Small intestine (tissue), 7 donors: ENCODE measurements around the gene RDH13. TPM values are rescaled to one million over a fixed set of nuclear protein-coding genes. Genes with fewer than 3 reads are reported as not detected.

Experiments
- DNase-seq, 2 donors: peaks; one replicate each; pipeline versions ENCODE4 v3.0.0 to v3.0.0-alpha.2; 2013
- FAIRE-seq: peaks from 2 replicates; lab custom pipeline; 2012; peaks lifted over from hg19 to GRCh38; lab: Jason Lieb, UNC
- H3K27ac ChIP-seq, 3 donors: one replicate each; pipeline ENCODE4 v1.5.1; 2013; ENCODE audit warnings: low read length in 2 of 3, mild to moderate bottlenecking in 2 of 3, control low read depth in 1 of 3, inconsistent platforms in 1 of 3, low read depth in 1 of 3, moderate library complexity in 1 of 3
- H3K27me3 ChIP-seq, 3 donors: one replicate each; pipeline ENCODE4 v1.6.1; 2013; ENCODE audit warnings: low read length in 3 of 3, inconsistent platforms in 1 of 3; ENCODE audit not compliant: control insufficient read depth in 3 of 3, insufficient read depth in 3 of 3
- H3K36me3 ChIP-seq, 3 donors: one replicate each; pipeline ENCODE4 v1.6.1; 2013; ENCODE audit warnings: low read length in 3 of 3, inconsistent platforms in 1 of 3, low read depth in 1 of 3, mild to moderate bottlenecking in 1 of 3, moderate library complexity in 1 of 3; ENCODE audit not compliant: control insufficient read depth in 3 of 3, insufficient read depth in 2 of 3
- H3K4me1 ChIP-seq, 3 donors: one replicate each; pipeline ENCODE4 v1.6.1; 2013; ENCODE audit warnings: low read length in 2 of 3, inconsistent platforms in 1 of 3, low read depth in 1 of 3, mild to moderate bottlenecking in 1 of 3, moderate library complexity in 1 of 3; ENCODE audit not compliant: control insufficient read depth in 3 of 3, insufficient read depth in 2 of 3
- H3K4me3 ChIP-seq, 3 donors: one replicate each; pipeline ENCODE4 v1.5.1; 2013; ENCODE audit warnings: low read length in 3 of 3, control low read depth in 1 of 3, inconsistent platforms in 1 of 3, low read depth in 1 of 3, mild to moderate bottlenecking in 1 of 3, moderate library complexity in 1 of 3
- H3K9me3 ChIP-seq, 2 donors: one replicate each; pipeline ENCODE4 v1.6.1; 2013; ENCODE audit warnings: low read depth in 1 of 2, low read length in 1 of 2; ENCODE audit not compliant: control insufficient read depth in 2 of 2, insufficient read depth in 1 of 2
- WGBS, 3 donors: extraction: QIAGEN DNeasy Blood & Tissue Kit; methylation state at CpG; one replicate each; pipeline ENCODE4 v1.1.7; 2013; 5-methylcytosine and 5-hydroxymethylcytosine counted together
- polyA plus RNA-seq, 4 donors: library from polyadenylated mRNA; stranded (reverse) in 3 of 4; unstranded in 1 of 4; fragments of 200-250 nt in 3 of 4; fragments of 120-200 nt in 1 of 4; gene quantifications; one replicate each; pipeline versions ENCODE4 v1.2.1 to v1.2.3, GENCODE V29; 2013
- donor health status: healthy with polysubstance abuse.
- donor health status: control.
- donor health status: control.
- donor health status: Bipolar disorder and iron deficiency.
- donor health status: healthy.

Gene RDH13
- polyA plus RNA-seq, 4 donors, result 21.3 to 28.4 (median 22.2) TPM

DNA sequence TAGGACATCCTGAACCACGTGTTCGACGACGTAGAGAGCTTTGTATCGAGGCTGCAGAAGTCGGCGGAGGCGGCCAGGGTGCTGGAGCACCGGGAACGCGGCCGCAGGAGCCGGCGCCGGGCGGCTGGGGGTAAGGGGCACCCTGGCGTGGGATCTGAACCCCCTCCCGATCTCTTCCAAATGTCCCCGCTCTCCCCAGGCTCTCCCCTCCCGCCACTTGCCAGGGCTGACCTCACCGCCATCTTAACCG is 18.7 kb upstream of the RDH13 start:
- peaks cover 0 to 3% of the 10 kb centered on the region in 2 donors for H3K9me3 ChIP-seq
- WGBS, 3 donors, result 7 to 10% (median 8%) methylated on average over 11 to 22 of the region's 22 CpGs
- no peaks in the 10 kb centered on the region for H3K36me3 ChIP-seq
- FAIRE-seq (no peak), DNase-seq (no peak)
- H3K27me3 ChIP-seq, result peaks cover 0 to 70% (median 5%) of the 10 kb centered on the region in 3 donors
- no peak overlapping the region for H3K27ac ChIP-seq
- H3K4me3 ChIP-seq, result peak overlapping the region in 1 of 3 donors; percentile 16
- peaks cover 0 to 25% (median 6%) of the 10 kb centered on the region in 3 donors for H3K4me1 ChIP-seq

DNA sequence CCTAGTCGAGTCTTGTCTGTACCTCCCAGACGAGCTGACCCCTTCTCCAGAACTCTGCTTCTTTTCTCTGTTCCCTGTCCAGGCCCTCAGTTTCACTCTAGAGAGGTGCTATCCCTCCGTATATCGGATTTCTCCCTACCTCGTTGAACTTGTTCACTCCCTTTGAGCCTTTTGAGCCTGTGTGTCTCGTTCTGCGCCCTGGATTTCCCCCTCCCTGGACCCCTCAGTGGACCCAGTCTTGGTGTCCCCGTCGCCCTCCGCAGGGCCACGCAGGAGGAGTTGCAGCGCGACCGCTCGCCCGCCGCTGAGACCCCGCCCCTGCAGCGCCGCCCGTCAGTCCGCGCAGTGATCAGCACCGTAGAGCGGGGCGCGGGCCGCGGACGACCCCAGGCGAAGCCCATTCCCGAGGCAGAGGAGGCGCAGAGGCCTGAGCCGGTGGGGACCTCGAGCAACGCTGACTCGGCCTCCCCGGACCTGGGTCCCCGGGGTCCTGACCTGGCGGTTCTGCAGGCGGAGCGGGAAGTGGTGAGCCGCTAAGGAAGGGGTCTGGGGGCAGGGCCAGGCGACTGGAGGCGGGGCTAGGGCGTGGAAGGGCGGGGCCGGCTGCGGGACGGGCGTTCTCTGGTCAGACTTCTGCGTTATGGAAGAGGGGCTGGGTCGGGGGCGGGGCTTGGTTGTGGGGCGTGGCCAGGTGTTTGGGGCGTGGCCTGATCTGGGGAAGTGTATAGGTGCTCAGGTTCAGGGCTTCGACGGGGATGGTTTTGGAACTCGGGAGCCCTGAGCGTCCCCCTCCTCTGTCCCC is 18.2 kb upstream of the RDH13 start:
- Histone ChIP-seq H3K27me3 (peaks cover 0 to 65% (median 5%) of the 10 kb centered on the region in 3 donors), H3K27ac (peak overlapping the region; percentile 73 to 95 (median 86)), H3K36me3 (no peaks in the 10 kb centered on the region), H3K4me1 (peaks cover 0 to 25% (median 5%) of the 10 kb centered on the region in 3 donors), H3K4me3 (peak overlapping the region; percentile 31 to 51 (median 50)), H3K9me3 (peaks cover 0 to 3% of the 10 kb centered on the region in 2 donors)
- WGBS, 3 donors, result 0 to 2% (median 1%) methylated on average over 48 to 60 of the region's 60 CpGs
- DNase-seq (peak; percentile 90 to 94), FAIRE-seq (no peak)

DNA sequence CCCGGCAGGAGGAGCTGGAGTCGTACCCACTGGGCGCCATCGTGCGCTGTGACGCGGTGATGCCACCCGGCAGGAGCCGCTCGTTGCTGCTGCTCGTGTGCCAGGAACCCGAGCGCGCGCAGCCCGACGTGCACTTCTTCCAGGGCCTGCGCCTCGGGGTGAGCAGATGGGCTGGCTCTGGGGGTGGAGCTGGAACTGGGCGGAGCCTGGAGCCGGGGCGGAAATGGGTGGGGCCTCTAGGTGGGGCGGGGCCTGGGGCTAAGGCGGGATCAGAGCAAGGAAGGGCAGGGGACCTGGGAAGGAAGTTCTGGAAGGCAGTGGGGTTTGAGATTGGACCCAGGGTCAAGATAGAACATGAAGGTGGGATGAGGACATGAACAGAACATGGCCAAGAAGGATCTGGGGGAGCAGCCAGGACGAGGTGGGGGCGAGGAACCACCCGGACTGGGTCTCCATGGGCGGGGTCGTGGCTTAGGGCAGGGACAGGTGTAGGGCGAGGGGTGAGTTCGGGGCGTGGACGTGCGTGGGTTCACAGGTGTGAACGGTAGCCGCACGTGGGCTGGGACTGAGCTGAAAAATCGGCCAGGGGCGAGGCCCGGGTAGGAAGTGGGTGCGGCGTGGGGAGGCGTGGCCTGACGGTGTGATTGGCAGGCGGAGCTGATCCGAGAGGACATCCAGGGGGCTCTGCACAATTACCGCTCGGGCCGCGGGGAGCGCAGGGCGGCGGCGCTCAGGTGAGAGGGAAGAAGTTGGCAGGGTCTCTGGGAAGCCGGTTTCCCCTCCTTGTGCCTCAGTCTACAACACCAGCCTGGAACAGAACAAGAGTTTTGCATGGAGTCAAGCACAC is 17.4 kb upstream of the RDH13 start:
- Histone ChIP-seq H3K27me3 (peaks cover 0 to 57% (median 5%) of the 10 kb centered on the region in 3 donors), H3K4me1 (peaks cover 0 to 30% (median 5%) of the 10 kb centered on the region in 3 donors), H3K9me3 (peaks cover 0 to 3% of the 10 kb centered on the region in 2 donors), H3K27ac (peak overlapping the region; percentile 73 to 95 (median 86)), H3K36me3 (no peaks in the 10 kb centered on the region), H3K4me3 (peak overlapping the region in 2 of 3 donors; percentile 50 to 51)
- 3 to 5% (median 3%) methylated on average over 55 of the region's 55 CpGs for WGBS, 3 donors
- DNase-seq, result peak; percentile 87 to 89
- FAIRE-seq, result no peak

GRCh38 chr19:55079400-55080038 is 16.6 kb upstream of the RDH13 start:
- DNase-seq (no peak), FAIRE-seq (no peak)
- Histone ChIP-seq H3K9me3 (peaks cover 0 to 3% of the 10 kb centered on the region in 2 donors), H3K4me1 (peaks cover 0 to 31% (median 5%) of the 10 kb centered on the region in 3 donors), H3K27ac (no peak overlapping the region), H3K36me3 (no peaks in the 10 kb centered on the region), H3K4me3 (no peak overlapping the region), H3K27me3 (peaks cover 0 to 49% (median 5%) of the 10 kb centered on the region in 3 donors)
- 68 to 84% (median 76%) methylated on average over 18 to 19 of the region's 19 CpGs for WGBS, 3 donors

DNA sequence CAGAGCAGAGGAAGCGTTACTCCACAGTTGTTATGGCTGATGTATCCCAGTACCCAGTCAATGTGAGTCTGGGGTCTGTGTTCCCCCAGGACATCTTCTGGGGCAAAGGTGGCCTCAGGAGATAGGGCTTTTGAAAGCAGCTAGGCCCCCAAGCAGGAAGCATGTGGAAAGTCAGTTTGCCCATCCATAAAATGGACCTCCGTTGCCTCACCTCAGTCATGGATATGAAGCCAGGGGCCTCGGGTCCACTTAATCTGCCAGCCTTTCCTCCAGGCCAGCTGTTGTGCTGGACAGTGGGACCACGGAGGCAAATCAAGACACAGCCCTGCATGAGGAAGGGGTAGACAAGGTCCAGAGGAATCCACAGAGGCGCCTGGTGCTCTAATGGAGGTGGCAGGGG is 16.0 kb upstream of the RDH13 start:
- DNase-seq (no peak), FAIRE-seq (no peak)
- Histone ChIP-seq H3K27ac (no peak overlapping the region), H3K4me1 (peaks cover 0 to 31% (median 5%) of the 10 kb centered on the region in 3 donors), H3K27me3 (peaks cover 0 to 43% (median 5%) of the 10 kb centered on the region in 3 donors), H3K9me3 (peaks cover 0 to 3% of the 10 kb centered on the region in 2 donors), H3K36me3 (no peaks in the 10 kb centered on the region), H3K4me3 (no peak overlapping the region)
- WGBS, 3 donors, result 81 to 90% (median 88%) methylated on average over 5 of the region's 5 CpGs

GRCh38 chr19:55077106-55077505 is 14.2 kb upstream of the RDH13 start:
- DNase-seq (no peak), FAIRE-seq (no peak)
- WGBS, 3 donors, result 74 to 84% (median 77%) methylated on average over 2 of the region's 2 CpGs
- Histone ChIP-seq H3K4me3 (no peak overlapping the region), H3K27me3 (peaks cover 0 to 25% (median 2%) of the 10 kb centered on the region in 3 donors), H3K4me1 (peaks cover 0 to 27% (median 5%) of the 10 kb centered on the region in 3 donors), H3K36me3 (no peaks in the 10 kb centered on the region), H3K27ac (no peak overlapping the region), H3K9me3 (no peaks in the 10 kb centered on the region)

- DNase-seq (no peak), FAIRE-seq (no peak)
- no peak overlapping the region for H3K4me3 ChIP-seq
- H3K36me3 ChIP-seq, result no peaks in the 10 kb centered on the region
- H3K27ac ChIP-seq, result no peak overlapping the region
- H3K9me3 ChIP-seq, result no peaks in the 10 kb centered on the region
- 74 to 82% (median 79%) methylated on average over 7 to 12 of the region's 12 CpGs for WGBS, 3 donors
- H3K4me1 ChIP-seq, result peaks cover 0 to 21% (median 5%) of the 10 kb centered on the region in 3 donors
- peaks cover 0 to 17% (median 2%) of the 10 kb centered on the region in 3 donors for H3K27me3 ChIP-seq
Observed at GRCh38 chr19:55076321-55076720, 13.4 kb upstream of the RDH13 start.
